Lung (tissue), 12 donors: Measurements from ENCODE around the gene OR12D1. TPM values are rescaled to one million over a fixed set of nuclear protein-coding genes. Genes with fewer than 3 reads are reported as not detected.

Experiments used
- ATAC-seq: fragments of 200-7000 bp; cut with Tn5 transposase; one replicate; pipeline ENCODE4 v1.9.1; 2020; ENCODE audit warnings: moderate number of reproducible peaks; ENCODE audit not compliant: insufficient read depth, low FRiP score
- DNase-seq, 3 donors: peaks; one replicate each; pipeline ENCODE4 v3.0.0-alpha.2; 2013 to 2017
- H3K27ac ChIP-seq, 2 donors: one replicate each; pipeline ENCODE4 v1.5.1; 2013; ENCODE audit warnings: mild to moderate bottlenecking in 2 of 2, moderate library complexity in 2 of 2, control low read depth in 1 of 2, inconsistent platforms in 1 of 2, low read depth in 1 of 2, low read length in 1 of 2
- H3K27me3 ChIP-seq, 3 donors: one replicate each; pipeline ENCODE4 v1.5.1; 2013; ENCODE audit warnings: low read length in 2 of 3; ENCODE audit not compliant: control insufficient read depth in 3 of 3, insufficient read depth in 3 of 3
- H3K36me3 ChIP-seq, 4 donors: one replicate each; pipeline ENCODE4 v1.5.1; 2013; ENCODE audit warnings: low read length in 4 of 4, mild to moderate bottlenecking in 1 of 4, moderate library complexity in 1 of 4; ENCODE audit not compliant: control insufficient read depth in 4 of 4, insufficient read depth in 4 of 4
- H3K4me1 ChIP-seq, 5 donors: one replicate each; pipeline ENCODE4 v1.5.1; 2013; ENCODE audit warnings: low read length in 5 of 5, mild to moderate bottlenecking in 2 of 5, moderate library complexity in 1 of 5; ENCODE audit not compliant: control insufficient read depth in 5 of 5, insufficient read depth in 5 of 5
- H3K4me3 ChIP-seq: one replicate; pipeline ENCODE4 v1.5.1; 2013; ENCODE audit warnings: mild to moderate bottlenecking, control low read depth, moderate library complexity
- H3K9ac ChIP-seq, 2 donors: one replicate each; pipeline ENCODE4 v1.5.1; 2013; ENCODE audit warnings: low read length in 2 of 2, control low read depth in 1 of 2; ENCODE audit not compliant: insufficient read depth in 1 of 2
- H3K9me3 ChIP-seq, 4 donors: one replicate each; pipeline ENCODE4 v1.5.1; 2013; ENCODE audit warnings: low read length in 3 of 4, mild to moderate bottlenecking in 1 of 4, moderate library complexity in 1 of 4; ENCODE audit not compliant: control insufficient read depth in 4 of 4, insufficient read depth in 3 of 4
- WGBS, 2 donors: extraction: QIAGEN DNeasy Blood & Tissue Kit; methylation state at CpG; one replicate each; pipeline ENCODE4 v1.1.7; 2013; 5-methylcytosine and 5-hydroxymethylcytosine counted together
- polyA plus RNA-seq, 2 donors: library from polyadenylated mRNA; stranded (reverse); fragments of 200-250 nt; gene quantifications; one replicate each; pipeline ENCODE4 v1.2.1, GENCODE V29; 2013
- total RNA-seq, 2 donors: library from RNA; depleted of rRNA in 1 of 2; stranded (reverse); fragments of >200 nt in 1 of 2; gene quantifications; one replicate each; pipeline ENCODE4 v1.2.1, GENCODE V29; 2014 to 2021
- TF ChIP-seq, protein P1 (sequence below): IDR thresholded peaks from 2 replicates; pipeline ENCODE4 v1.5.1; 2012; ENCODE audit warnings: mild to moderate bottlenecking; ENCODE audit errors: control extremely low read depth, extremely low read depth
- donor health status: control.
- donor health status: control.
- donor health status: Bipolar disorder and iron deficiency.
- donor health status: healthy.
- donor health status: DM: yes; HTN: yes; CAD: no.

Gene OR12D1
- total and polyA plus RNA-seq, 4 donors = not detected

DNA sequence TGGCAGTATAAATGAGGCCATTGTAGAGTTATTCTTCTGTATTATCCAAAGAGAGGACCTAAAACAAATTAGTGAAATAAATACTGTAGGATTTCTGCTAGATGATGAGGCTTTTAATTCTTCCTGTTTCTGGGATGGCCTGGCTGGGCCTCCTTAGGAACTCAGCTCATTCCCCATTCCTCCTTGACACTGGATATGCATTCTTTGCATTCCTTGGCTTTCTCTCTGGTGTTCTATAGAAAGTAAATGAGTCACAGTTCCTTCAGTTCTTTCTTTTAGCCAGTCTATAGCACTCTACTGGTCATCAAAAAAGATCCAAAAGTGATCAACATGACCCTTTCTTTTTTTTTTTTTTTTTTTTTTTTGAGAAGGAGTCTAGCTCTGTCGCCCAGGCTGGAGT is 32.9 kb downstream of the OR12D1 start:
- Histone ChIP-seq H3K9me3 (peaks cover 0 to 4% (median 0%) of the 10 kb centered on the region in 4 donors), H3K36me3 (no peaks in the 10 kb centered on the region), H3K9ac (no peak overlapping the region), H3K27me3 (no peaks in the 10 kb centered on the region), H3K4me1 (no peaks in the 10 kb centered on the region), H3K27ac (no peak overlapping the region), H3K4me3 (no peak overlapping the region)
- DNase-seq (no peak), ATAC-seq (no peak)
- TF ChIP-seq, protein P1, sequence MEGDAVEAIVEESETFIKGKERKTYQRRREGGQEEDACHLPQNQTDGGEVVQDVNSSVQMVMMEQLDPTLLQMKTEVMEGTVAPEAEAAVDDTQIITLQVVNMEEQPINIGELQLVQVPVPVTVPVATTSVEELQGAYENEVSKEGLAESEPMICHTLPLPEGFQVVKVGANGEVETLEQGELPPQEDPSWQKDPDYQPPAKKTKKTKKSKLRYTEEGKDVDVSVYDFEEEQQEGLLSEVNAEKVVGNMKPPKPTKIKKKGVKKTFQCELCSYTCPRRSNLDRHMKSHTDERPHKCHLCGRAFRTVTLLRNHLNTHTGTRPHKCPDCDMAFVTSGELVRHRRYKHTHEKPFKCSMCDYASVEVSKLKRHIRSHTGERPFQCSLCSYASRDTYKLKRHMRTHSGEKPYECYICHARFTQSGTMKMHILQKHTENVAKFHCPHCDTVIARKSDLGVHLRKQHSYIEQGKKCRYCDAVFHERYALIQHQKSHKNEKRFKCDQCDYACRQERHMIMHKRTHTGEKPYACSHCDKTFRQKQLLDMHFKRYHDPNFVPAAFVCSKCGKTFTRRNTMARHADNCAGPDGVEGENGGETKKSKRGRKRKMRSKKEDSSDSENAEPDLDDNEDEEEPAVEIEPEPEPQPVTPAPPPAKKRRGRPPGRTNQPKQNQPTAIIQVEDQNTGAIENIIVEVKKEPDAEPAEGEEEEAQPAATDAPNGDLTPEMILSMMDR = no peak
- 74 to 88% methylated on average over 1 of the region's 1 CpG for WGBS, 2 donors

DNA sequence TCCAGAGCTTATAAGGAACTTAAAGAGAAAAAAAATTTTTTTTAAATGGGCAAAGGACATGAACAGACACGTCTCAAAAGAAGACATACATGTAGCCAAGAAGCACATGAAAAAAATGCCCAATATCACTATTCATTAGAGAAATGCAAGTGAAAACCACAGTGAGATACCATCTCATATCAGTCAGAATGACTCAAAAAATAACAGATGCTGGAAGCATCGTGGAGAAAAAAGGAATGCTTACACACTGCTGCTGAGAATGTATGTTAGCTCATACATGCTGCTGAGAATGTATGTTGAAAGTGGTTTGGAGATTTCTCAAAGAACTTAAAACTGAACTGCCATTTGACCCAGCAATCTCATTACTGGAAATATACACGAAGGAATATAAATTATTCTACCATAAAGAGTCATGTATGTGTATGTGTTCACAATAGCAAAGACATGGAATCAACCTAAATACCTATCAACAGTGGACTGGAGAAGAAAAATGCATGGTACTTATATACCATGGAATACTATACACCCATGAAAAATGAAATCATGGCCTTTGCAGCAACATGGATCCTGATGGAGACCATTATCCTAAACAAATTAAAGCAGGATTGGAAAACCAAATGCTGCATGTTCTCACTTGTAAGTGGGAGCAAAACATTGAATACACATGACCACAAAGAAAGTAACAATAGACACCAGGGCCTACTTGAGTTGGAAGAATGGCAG is 36.9 kb downstream of the OR12D1 start:
- Histone ChIP-seq H3K27ac (no peak overlapping the region), H3K4me3 (no peak overlapping the region), H3K4me1 (no peaks in the 10 kb centered on the region), H3K36me3 (no peaks in the 10 kb centered on the region), H3K27me3 (no peaks in the 10 kb centered on the region), H3K9ac (no peak overlapping the region), H3K9me3 (peaks cover 0 to 1% (median 0%) of the 10 kb centered on the region in 4 donors)
- WGBS, 2 donors = 81 to 85% methylated on average over 3 of the region's 3 CpGs
- TF ChIP-seq, protein P1 = no peak
- ATAC-seq (no peak), DNase-seq (no peak)

DNA sequence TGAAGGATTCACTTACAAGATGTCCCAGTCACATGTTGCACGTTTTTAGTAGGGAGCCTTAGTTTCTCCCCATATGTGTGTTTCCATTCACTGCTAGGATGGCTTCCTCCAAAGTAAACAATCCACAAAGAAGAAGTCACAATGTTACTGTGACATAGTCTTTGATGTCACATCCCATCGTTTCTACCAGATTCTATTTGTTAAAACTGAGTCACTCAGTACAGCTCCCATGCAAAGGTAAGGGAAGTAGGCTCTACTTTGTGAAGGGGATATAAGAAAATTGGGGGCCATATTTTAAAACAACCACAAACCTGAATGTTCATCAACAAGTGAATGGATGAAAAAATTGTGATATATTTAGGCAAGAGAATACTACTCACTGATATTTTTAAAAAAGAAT is 42.2 kb downstream of the OR12D1 start, which contains the start of the genes OR11A1 and OR2H1:
Gene OR11A1 (minus strand): TSS at position 101 of the 400 bp plus-strand sequence. CDS start 29,430 bp downstream, outside the sequence.
Gene OR2H1 (plus strand): TSS at position 185 of the 400 bp plus-strand sequence. CDS start 4,615 bp downstream, outside the sequence.
- H3K36me3 ChIP-seq = no peaks in the 10 kb centered on the region
- H3K4me3 ChIP-seq = no peak within 1 kb of the TSS
- 59 to 68% methylated on average over 2 of the region's 2 CpGs for WGBS, 2 donors
- H3K4me1 ChIP-seq = no peaks in the 10 kb centered on the region
- ATAC-seq (no peak), DNase-seq (no peak)
- H3K9ac ChIP-seq = no peak within 1 kb of the TSS
- peaks cover 0 to 3% (median 0%) of the 10 kb centered on the region in 3 donors for H3K27me3 ChIP-seq
- H3K9me3 ChIP-seq = no peaks in the 10 kb centered on the region
- TF ChIP-seq, protein P1 = no peak
- no peak within 1 kb of the TSS for H3K27ac ChIP-seq
